HG02970 (cell line): ENCODE data around the gene MAML3.

Experiments
- ATAC-seq: cut with Tn5 transposase; IDR thresholded peaks from one replicate; pipeline ENCODE4 v1.9.1; 2021; ENCODE audit warnings: mild to moderate bottlenecking, moderate library complexity, moderate number of reproducible peaks; ENCODE audit not compliant: unreplicated experiment, low FRiP score

Gene MAML3

DNA sequence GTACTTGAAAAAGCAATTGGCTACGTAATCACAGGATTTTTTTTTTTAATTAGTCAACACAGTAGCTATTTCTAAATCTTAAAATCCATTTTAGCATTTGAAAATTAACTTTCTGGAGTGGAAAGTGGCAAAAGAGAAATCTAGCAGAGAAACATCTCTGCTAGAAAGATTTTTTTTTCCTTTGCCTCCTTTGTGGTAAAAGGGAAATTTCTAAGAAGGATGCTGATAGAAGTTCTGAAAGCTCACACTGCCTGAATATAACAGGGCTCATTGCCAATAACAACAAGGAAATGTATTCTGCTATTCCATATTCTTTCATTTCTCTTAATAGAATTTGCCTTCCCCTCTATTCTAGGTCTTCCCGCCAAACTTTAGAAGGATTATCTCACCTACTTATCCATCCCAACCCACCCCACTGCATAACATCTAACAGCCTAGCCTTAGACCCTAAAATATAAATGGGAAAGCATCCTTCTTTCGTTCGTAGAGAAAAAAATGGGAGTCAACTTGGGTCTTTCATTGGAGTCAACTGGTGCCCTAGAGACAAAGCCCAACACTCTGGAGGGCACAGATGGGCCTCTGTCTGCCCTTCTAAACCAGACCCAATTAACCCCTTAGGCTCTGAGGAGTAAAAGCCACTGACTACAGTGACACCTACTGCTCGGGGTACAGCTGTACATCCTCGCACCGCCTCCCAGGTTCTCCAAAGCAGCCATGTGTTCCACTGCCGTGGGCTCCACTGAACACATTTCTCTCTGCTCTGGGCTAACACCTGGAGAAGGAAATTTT lies 103.9 kb downstream of the MAML3 start:
- ATAC-seq, result no peak

DNA sequence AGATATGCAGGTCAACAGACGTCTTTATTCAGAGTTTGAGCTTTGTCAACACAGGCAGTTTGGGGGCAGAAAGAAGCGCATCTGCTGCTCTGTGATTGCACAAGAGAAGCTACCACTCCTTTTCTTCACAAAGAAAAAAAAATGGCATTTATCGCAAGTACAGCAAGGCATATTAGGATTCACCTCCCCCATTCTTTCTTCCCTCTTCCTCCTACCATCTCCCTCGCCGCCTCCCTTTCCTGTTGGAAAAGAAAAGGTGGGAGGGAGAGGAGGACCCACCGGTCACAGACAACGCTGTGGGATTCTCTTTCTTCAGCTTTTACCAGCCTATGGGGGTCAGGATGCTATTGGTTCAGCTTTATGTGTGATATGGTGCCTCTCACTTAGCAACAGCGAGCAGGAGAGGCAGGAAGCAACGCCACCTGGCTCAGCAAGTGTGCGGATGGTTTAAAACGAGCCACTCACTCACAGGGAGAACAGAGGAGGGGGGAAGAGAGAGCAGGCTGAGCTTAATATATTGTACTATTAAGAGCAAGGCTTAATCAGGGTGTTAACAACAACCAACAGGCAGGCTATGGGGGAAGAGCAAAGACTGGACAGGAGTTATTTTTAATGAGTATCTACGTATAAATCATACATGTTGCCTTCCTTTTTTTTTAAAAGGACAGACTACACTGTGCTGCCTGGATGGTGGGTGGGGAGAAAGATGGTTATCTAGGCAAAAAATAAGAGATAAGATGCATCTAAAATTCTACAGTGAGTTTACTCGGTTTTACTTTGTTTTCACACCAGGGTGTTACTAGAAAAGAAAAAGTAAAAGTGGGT lies 104.7 kb downstream of the MAML3 start:
- ATAC-seq, result no peak

GRCh38 chr4:140048419-140048995 lies 105.5 kb downstream of the MAML3 start:
- no peak for ATAC-seq

DNA sequence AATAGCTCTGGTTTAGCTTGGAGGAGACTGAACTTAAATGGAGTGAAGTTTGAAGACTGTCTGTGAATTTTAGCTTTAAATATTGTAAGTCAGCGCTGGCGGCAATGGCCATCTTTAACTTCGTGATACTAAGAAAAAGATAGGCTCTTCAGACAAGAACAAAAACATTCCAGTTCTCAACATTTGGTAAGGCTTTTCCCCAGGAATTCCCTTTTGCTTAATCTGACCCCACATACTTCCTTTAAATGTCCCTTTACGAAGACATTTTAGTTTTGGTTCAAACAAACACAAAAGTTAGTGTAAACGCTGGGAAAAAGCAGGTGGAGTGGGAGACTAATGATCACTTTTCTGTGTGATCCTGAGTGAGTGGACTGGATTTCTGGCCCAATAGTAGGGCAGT lies 106.2 kb downstream of the MAML3 start:
- no peak for ATAC-seq

- ATAC-seq, result no peak
Measured at GRCh38 chr4:140047017-140047640, 106.9 kb downstream of the MAML3 start.

- ATAC-seq, result no peak
Measured at GRCh38 chr4:140046543-140046942, 107.4 kb downstream of the MAML3 start.

GRCh38 chr4:140046016-140046415 lies 108.0 kb downstream of the MAML3 start:
- no peak for ATAC-seq

GRCh38 chr4:140044337-140044902 lies 109.6 kb downstream of the MAML3 start:
- ATAC-seq, result no peak

GRCh38 chr4:140042634-140043033 lies 111.3 kb downstream of the MAML3 start:
- no peak for ATAC-seq

- ATAC-seq, result no peak
Measured at GRCh38 chr4:140038031-140038533, 115.9 kb downstream of the MAML3 start.

DNA sequence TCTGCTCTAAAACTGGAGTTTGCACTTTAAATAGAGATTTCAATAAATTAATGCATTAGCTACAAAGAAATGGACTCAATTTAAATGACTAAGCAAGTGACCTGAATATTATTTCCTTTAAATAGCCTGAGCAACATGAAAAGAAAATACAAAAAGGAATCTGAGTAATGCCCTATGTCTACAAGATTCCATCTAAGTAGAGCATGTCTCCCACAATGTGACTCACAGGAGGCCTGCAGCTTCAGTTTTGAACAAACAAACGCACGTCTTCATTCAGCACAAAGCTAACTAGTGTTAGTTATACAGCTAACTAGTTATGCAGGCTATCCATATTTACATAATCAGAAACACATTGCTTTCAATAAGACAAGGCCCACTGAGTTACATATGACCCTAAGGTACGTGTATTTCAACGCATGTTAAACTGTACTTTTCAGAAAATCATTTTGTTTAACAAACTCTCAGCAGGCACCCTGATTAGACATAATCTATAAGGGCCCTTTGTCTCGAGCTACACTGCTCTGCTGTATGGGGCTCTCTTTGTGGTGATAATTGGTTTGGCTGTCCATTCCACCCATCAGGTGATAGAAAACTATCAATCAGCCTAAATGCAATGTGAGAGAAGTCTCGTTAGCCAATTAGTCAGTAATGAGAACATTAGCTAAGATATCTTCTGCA lies 116.5 kb downstream of the MAML3 start:
- ATAC-seq, result no peak

- no peak for ATAC-seq
Measured at GRCh38 chr4:140031706-140032105, 122.3 kb downstream of the MAML3 start.

GRCh38 chr4:140031061-140031460 lies 122.9 kb downstream of the MAML3 start:
- ATAC-seq, result no peak

GRCh38 chr4:140028676-140029517 lies 125.1 kb downstream of the MAML3 start:
- ATAC-seq, result no peak

- no peak for ATAC-seq
Measured at GRCh38 chr4:140028101-140028500, 125.9 kb downstream of the MAML3 start.

GRCh38 chr4:140027101-140027500 lies 126.9 kb downstream of the MAML3 start:
- no peak for ATAC-seq

GRCh38 chr4:140025470-140025869 lies 128.5 kb downstream of the MAML3 start:
- no peak for ATAC-seq

DNA sequence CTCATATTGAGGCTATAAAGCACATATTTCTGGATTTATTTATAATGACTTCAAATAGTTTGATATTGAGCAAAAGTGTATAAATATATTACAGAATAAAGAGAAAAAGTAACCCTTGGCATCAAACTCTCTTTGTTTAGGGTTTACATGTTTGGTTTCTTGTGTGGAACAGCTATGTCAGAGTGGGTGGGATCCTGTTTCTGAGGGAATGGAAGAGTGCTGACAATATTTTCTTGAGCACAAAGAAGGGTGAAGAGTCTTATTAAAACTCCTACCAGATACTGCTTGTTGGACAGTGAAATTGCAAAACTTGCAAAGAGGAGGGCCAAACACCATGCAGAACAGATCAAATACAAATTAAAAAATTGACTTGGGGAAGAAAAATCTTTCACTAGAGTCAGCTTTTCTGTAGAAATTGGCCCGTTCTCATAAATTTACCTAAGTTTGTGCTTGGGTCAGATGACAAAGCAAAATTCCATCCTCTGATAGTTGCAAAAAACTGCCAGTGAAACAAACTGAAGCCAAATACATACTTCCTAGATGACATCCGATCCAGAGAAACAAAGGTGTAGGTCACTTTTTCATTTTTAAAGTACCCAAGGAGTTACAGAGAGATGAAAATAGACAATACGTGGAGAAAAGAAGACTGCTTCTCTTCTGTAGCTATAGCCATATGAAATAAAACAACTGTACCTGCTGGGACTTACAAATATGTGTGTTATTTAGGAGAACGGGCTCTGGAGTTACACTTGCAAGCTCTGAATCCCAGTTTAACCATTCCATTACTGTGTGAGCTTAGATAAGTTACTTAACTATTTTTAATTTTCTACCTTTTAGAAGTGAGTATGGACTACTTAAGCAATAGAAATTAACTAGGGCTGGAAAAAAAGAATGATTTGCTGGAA lies 133.3 kb downstream of the MAML3 start:
- ATAC-seq, result no peak
